Activated CD4-positive, alpha-beta T cell treated with anti-CD3 and anti-CD28 coated beads, Interleukin-2, amount 50 U/mL, for 48 hours (primary cell): ENCODE results near the gene ADCK1.
"Not testable (repeated sequence)": the region's sequence is repeated elsewhere in the genome, so short reads cannot be mapped to it uniquely, and the experiment has no call there.

ENCODE experiments used
- DNase-seq, 2 experiments: peaks; one replicate each; pipeline ENCODE4 v3.0.0-alpha.2; 2020

The ADCK1 gene

GRCh38 chr14:77809011-77809410, 9.1 kb downstream of the ADCK1 start:
- DNase-seq: no peak

- no peak for DNase-seq
Measured at GRCh38 chr14:77812028-77812427, 12.1 kb downstream of the ADCK1 start.

- DNase-seq: not testable (repeated sequence)
Measured at GRCh38 chr14:77812682-77813081, 12.8 kb downstream of the ADCK1 start.

- no peak for DNase-seq
Measured at GRCh38 chr14:77822307-77822706, 22.4 kb downstream of the ADCK1 start.

- DNase-seq: no peak
Measured at GRCh38 chr14:77822741-77823140, 22.8 kb downstream of the ADCK1 start.

- no peak for DNase-seq
Measured at GRCh38 chr14:77823378-77823777, 23.5 kb downstream of the ADCK1 start.

GRCh38 chr14:77825895-77826519, 26.1 kb downstream of the ADCK1 start:
- DNase-seq: no peak

- no peak for DNase-seq
Measured at GRCh38 chr14:77830692-77831091, 30.8 kb downstream of the ADCK1 start.

GRCh38 chr14:77832297-77832696, 32.4 kb downstream of the ADCK1 start:
- DNase-seq: no peak

GRCh38 chr14:77837926-77838325, 38.0 kb downstream of the ADCK1 start:
- no peak for DNase-seq

GRCh38 chr14:77838831-77839511, 39.1 kb downstream of the ADCK1 start:
- DNase-seq: no peak

GRCh38 chr14:77843195-77843594, 43.3 kb downstream of the ADCK1 start:
- DNase-seq: no peak

GRCh38 chr14:77843651-77844050, 43.7 kb downstream of the ADCK1 start:
- DNase-seq: no peak

- DNase-seq: no peak
Measured at GRCh38 chr14:77844802-77845201, 44.9 kb downstream of the ADCK1 start.

- no peak for DNase-seq
Measured at GRCh38 chr14:77848031-77848430, 48.1 kb downstream of the ADCK1 start.

GRCh38 chr14:77849711-77850110, 49.8 kb downstream of the ADCK1 start:
- DNase-seq: no peak

GRCh38 chr14:77853919-77854318, 54.0 kb downstream of the ADCK1 start:
- no peak for DNase-seq

GRCh38 chr14:77856941-77857340, 57.0 kb downstream of the ADCK1 start:
- no peak for DNase-seq

GRCh38 chr14:77859934-77860570, 60.1 kb downstream of the ADCK1 start:
- DNase-seq: no peak

GRCh38 chr14:77861201-77861600, 61.3 kb downstream of the ADCK1 start:
- DNase-seq: no peak

- DNase-seq: peak; percentile 85 to 86
Measured at GRCh38 chr14:77862154-77862786, 62.4 kb downstream of the ADCK1 start.

GRCh38 chr14:77864085-77864484, 64.2 kb downstream of the ADCK1 start:
- no peak for DNase-seq

- DNase-seq: no peak
Measured at GRCh38 chr14:77864580-77864979, 64.7 kb downstream of the ADCK1 start.

- no peak for DNase-seq
Measured at GRCh38 chr14:77865455-77865854, 65.5 kb downstream of the ADCK1 start.
